ENCODE results near the gene STAP2. TPM values are rescaled to one million over a fixed set of nuclear protein-coding genes. Genes with fewer than 3 reads are reported as not detected.

Gene STAP2
- total RNA-seq, 1 experiment from 2014 or later, result 20.3 TPM

DNA sequence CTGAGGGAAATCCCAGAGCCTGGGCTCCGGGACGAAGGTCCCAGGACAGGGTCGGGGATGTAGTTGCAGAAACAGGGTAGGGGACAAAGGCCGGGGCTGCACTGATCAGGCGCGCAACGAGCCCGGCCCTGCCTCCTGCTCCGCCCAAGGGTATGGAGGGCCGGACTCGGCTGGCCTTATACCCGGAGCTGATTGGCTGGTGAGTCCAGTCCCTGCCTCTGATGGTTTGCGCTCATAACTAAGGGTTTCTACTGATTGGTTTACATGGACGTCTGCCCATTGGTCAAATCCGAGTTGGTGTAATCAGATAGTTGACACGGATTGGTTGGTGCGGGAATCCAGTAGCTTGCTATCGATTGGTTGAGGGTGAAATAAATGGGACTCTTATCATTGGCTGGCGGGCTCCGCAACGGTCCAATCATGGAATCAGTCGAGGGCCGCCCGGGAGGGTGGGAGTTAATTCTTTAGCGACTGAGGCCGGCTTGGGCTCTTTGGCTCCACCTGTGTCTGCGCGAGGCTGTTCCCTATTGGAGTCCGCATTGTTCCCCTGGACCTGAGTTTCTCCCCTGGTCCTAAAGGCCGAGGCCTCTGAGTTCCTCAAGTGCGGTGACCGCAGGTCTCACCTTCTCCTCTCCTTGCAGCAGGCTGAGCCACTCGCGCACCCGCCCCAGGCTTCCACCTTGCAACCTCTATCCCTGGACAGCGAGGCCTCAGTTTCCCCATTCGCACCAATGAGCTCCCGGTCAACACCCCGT lies 4.2 kb upstream of the STAP2 start:
- intact Hi-C loops (cut with micrococcal nuclease), result no loop called here
- POLR2A ChIA-PET, result interaction anchor here (0.6 to 3.0 kb wide), 32 partner anchors 9 to 1766 kb away, joined by 3 to 34 read pairs (median 6); partner anchors contain the start of genes CHAF1A, EEF2, HDGFL2 and MRPL54
- peak; percentile 100 for DNase-seq (ENCODE audit: unreplicated experiment)
- Mint-ChIP-seq H3K36me3 (ENCODE audit: insufficient read depth, unreplicated experiment) (peaks cover 19% of the 10 kb centered on the region), H3K27me3 (ENCODE audit: insufficient read depth, unreplicated experiment) (no peaks in the 10 kb centered on the region), H3K9me3 (ENCODE audit: unreplicated experiment) (no peaks in the 10 kb centered on the region), H3K27ac (ENCODE audit: low read depth, unreplicated experiment) (peak overlapping the region; percentile 42), H3K4me3 (ENCODE audit: unreplicated experiment) (peak overlapping the region; percentile 88), H3K4me1 (ENCODE audit: insufficient read depth, unreplicated experiment) (peaks cover 7% of the 10 kb centered on the region)
- no TSS peak for BruUV-seq (replicated peaks)
- CTCF ChIA-PET, result interaction anchor here (0.6 to 2.5 kb wide), 8 partner anchors 10 to 291 kb away, joined by 3 to 27 read pairs (median 4); partner anchors contain the start of gene SH3GL1
- TF ChIP-seq, protein P1, sequence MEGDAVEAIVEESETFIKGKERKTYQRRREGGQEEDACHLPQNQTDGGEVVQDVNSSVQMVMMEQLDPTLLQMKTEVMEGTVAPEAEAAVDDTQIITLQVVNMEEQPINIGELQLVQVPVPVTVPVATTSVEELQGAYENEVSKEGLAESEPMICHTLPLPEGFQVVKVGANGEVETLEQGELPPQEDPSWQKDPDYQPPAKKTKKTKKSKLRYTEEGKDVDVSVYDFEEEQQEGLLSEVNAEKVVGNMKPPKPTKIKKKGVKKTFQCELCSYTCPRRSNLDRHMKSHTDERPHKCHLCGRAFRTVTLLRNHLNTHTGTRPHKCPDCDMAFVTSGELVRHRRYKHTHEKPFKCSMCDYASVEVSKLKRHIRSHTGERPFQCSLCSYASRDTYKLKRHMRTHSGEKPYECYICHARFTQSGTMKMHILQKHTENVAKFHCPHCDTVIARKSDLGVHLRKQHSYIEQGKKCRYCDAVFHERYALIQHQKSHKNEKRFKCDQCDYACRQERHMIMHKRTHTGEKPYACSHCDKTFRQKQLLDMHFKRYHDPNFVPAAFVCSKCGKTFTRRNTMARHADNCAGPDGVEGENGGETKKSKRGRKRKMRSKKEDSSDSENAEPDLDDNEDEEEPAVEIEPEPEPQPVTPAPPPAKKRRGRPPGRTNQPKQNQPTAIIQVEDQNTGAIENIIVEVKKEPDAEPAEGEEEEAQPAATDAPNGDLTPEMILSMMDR (IDR thresholded peaks at IDR 0.05; ENCODE audit: unreplicated experiment), result no peak

DNA sequence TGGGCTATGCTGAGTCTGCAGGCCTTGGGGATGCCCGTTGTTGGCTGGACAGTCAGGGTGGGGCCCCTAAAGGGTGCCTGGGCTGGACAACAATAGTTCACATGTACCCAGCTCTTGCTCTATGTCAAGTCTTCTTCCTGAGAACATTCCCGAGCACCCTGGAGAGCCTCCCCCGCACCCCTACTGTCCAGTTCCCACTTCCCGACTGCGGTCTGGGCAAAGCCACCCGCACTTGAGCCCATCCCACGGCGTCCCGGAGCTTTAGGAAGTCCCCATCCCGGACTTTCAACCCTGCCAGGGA lies 3.6 kb upstream of the STAP2 start:
- no TSS peak for BruUV-seq (replicated peaks)

DNA sequence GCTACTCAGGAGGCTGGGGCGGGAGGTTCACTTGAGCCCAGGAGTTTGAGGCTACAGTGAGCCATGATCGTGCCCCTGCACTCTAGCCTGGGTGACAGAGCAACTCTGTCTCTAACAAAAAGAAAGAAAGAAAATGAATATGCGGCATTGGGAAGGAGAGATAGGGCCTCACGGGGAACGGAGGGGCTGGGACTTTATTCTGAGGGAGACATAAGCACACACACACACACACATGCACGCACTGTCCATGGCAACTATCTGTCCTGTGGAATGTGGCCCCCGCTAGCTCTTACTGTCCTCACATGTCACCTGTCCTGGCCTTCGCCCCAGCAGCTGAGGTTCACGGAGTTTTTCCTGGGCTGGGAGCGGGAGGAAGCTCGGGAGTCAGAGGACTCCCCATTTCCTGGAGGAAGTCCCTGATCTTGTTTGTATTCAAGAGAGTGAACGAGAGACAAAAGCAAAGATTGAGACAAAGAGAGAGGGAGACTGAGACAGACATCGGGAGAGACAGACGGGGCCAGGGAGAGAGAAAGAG lies 654 bp downstream of the STAP2 start:
- H3K36me3 Mint-ChIP-seq (ENCODE audit: insufficient read depth, unreplicated experiment), result peaks cover 15% of the 10 kb centered on the region
- H3K4me3 Mint-ChIP-seq (ENCODE audit: unreplicated experiment), result peak overlapping the region; percentile 82
- intact Hi-C loops (cut with micrococcal nuclease), result no loop called here
- TF ChIP-seq, protein P1 (IDR thresholded peaks at IDR 0.05; ENCODE audit: unreplicated experiment), result no peak
- peak overlapping the region; percentile 82 for H3K27ac Mint-ChIP-seq (ENCODE audit: low read depth, unreplicated experiment)
- no peak for DNase-seq (ENCODE audit: unreplicated experiment)
- TSS peak; percentile 40 for BruUV-seq (replicated peaks)
- POLR2A ChIA-PET, result interaction anchor here (0.5 to 1.5 kb wide), 14 partner anchors 18 to 369 kb away, joined by 3 to 6 read pairs (median 4); partner anchors contain the start of genes CHAF1A, PIAS4 and YJU2
- CTCF ChIA-PET, result interaction anchor here (0.6 to 3.1 kb wide), 8 partner anchors 15 to 718 kb away, joined by 3 to 20 read pairs (median 4); partner anchors contain the start of gene SH3GL1
- H3K27me3 Mint-ChIP-seq (ENCODE audit: insufficient read depth, unreplicated experiment), result no peaks in the 10 kb centered on the region
- H3K9me3 Mint-ChIP-seq (ENCODE audit: unreplicated experiment), result peaks cover 15% of the 10 kb centered on the region
- H3K4me1 Mint-ChIP-seq (ENCODE audit: insufficient read depth, unreplicated experiment), result peaks cover 10% of the 10 kb centered on the region

More for the DNA sequence above, 3.6 kb upstream of the STAP2 start:
- CTCF ChIA-PET, result interaction anchor here (0.6 to 2.5 kb wide), 5 partner anchors 11 to 292 kb away, joined by 3 to 27 read pairs (median 4); no protein-coding TSS in a partner anchor
- DNase-seq (ENCODE audit: unreplicated experiment), result no peak
- Mint-ChIP-seq H3K36me3 (ENCODE audit: insufficient read depth, unreplicated experiment) (peaks cover 13% of the 10 kb centered on the region), H3K27me3 (ENCODE audit: insufficient read depth, unreplicated experiment) (no peaks in the 10 kb centered on the region), H3K4me3 (ENCODE audit: unreplicated experiment) (peak overlapping the region; percentile 88), H3K4me1 (ENCODE audit: insufficient read depth, unreplicated experiment) (peaks cover 10% of the 10 kb centered on the region), H3K9me3 (ENCODE audit: unreplicated experiment) (no peaks in the 10 kb centered on the region), H3K27ac (ENCODE audit: low read depth, unreplicated experiment) (peak overlapping the region; percentile 42)
- TF ChIP-seq, protein P1 (IDR thresholded peaks at IDR 0.05; ENCODE audit: unreplicated experiment), result no peak
- POLR2A ChIA-PET, result interaction anchor here (0.8 to 3.0 kb wide), 27 partner anchors 9 to 580 kb away, joined by 3 to 34 read pairs (median 6); partner anchors contain the start of genes CHAF1A, EEF2, HDGFL2 and MRPL54
- intact Hi-C loops (cut with micrococcal nuclease), result no loop called here

DNA sequence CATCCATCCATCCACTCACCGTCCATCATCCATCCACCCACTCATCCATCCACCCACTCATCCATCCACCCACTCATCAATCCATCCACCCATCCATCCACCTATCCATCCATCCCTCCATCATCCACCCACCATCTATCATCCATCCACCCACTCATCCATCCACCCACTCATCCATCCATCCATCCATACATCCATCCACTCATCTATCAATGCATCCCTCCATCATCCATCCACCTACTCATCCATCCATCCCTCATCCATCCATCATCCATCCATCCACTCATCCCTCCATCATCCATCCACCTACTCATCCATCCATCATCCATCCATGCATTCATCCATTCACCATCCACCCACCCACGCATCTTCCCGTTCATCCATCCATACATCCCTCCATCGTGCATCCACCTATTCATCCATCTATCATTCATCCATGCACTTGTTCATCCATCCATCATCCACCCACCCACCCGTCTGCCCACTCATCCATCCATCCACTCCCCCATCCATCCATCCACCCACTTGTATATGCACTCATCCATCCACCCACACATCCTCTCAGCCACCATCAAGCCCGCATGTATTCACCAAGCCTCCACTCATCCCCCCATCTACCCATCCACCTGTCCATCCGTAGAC lies 3.6 kb downstream of the STAP2 start:
- H3K4me1 Mint-ChIP-seq (ENCODE audit: insufficient read depth, unreplicated experiment), result peaks cover 10% of the 10 kb centered on the region
- BruUV-seq (replicated peaks), result no TSS peak
- ChIA-PET CTCF (no interaction called here), POLR2A (no interaction called here)
- no peak overlapping the region for H3K27ac Mint-ChIP-seq (ENCODE audit: low read depth, unreplicated experiment)
- intact Hi-C loops (cut with micrococcal nuclease), result no loop called here
- peaks cover 11% of the 10 kb centered on the region for H3K36me3 Mint-ChIP-seq (ENCODE audit: insufficient read depth, unreplicated experiment)
- no peak for DNase-seq (ENCODE audit: unreplicated experiment)
- peaks cover 15% of the 10 kb centered on the region for H3K9me3 Mint-ChIP-seq (ENCODE audit: unreplicated experiment)
- no peak overlapping the region for H3K4me3 Mint-ChIP-seq (ENCODE audit: unreplicated experiment)
- TF ChIP-seq, protein P1 (IDR thresholded peaks at IDR 0.05; ENCODE audit: unreplicated experiment), result no peak
- H3K27me3 Mint-ChIP-seq (ENCODE audit: insufficient read depth, unreplicated experiment), result no peaks in the 10 kb centered on the region
